T-helper 2 cell treated with Interferon-gamma antibody and Interleukin-4, amounts not matched to agents 100 ng/mL and 5 ng/mL, for 36 hours (primary cell): ENCODE measurements around the gene PGA4. TPM values are rescaled to one million over a fixed set of nuclear protein-coding genes. Genes with fewer than 3 reads are reported as not detected.
"Not testable (repeated sequence)": the region's sequence is repeated elsewhere in the genome, so short reads cannot be mapped to it uniquely, and the experiment has no call there.

Experiments used
- intact Hi-C: fragments of 100-400 bp; cut with micrococcal nuclease; formaldehyde crosslinking; loops from one replicate; pipeline ENCODE4 v1.15.1; 2023
- total RNA-seq: library from RNA; stranded (reverse); gene quantifications from 2 replicates; pipeline ENCODE4 v1.2.3, GENCODE V29; 2022

PGA4 gene
- total RNA-seq, 1 donor from 2014 or later, result not detected

DNA sequence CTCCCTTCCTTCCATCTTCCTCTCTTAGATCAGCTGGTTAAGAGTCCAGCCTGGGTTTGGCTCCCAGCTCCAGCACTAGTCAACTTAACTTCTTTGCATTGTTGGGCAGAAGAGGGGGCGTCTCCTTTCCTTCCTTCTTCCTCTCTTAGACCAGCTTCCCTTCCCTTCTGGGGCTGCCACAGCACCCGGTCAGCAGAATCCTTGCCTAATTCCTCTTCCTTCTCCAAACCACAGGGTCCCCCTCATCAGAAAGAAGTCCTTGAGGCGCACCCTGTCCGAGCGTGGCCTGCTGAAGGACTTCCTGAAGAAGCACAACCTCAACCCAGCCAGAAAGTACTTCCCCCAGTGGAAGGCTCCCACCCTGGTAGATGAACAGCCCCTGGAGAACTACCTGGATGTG is 18.3 kb upstream of the PGA4 start:
- intact Hi-C loops, result not testable (repeated sequence)

DNA sequence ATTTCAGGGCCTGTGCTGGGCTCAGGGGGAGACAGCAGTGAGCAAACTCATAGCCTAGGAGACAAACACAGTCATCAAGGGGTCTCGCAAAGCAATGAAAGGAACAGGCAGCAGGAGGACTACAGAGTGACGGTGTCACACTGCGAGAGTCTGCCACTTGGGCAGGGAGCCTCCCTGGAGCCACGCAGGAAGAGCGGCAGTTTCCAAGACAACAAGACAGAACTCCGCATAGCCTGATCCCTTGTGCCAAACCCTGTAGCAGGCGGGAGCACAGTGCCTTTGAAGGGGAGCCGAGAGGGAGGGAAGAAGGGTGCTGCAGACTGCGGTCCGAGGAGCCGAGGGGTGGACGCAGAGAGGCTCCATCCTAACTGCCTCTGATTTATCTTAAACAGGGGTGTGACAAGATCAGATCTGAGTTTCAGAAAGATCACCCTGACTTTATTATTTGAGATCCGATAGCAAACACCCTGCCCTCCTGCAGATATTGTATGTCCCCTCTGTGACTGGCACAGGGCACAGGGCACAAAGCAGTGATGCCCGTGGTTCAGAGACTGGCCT is 17.6 kb upstream of the PGA4 start:
- intact Hi-C loops, result not testable (repeated sequence)

DNA sequence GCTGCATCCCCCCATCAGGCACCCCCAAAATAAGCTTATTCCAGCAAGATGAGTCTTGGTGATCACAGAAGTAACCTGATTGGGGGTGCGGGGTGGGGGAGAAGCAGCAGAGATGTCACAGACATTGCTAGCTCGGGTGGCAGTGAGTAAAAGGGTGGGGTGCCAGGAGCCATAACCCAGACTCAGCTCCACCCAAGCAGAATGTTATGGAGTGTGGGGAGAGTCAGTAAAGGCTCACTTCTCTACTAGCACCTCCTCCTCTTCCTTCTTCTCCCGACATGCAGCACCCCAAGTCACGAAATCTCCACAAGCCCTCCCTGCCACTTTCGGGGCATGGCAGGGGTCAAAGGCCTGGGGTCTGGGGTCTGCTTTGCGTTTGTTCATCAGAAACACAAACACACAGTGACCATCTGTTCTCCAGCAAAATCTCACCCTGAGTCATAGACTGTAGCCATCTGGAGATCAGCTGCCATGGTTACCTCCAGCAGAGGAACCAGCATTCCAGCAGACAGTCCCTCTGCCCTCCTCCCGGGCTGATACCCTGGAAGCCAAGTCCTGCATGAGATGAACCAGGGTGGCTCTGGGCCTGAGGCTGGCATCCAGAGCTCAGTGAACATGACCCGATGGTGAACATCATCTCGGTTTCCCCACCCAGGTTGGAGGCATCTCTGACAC is 14.4 kb upstream of the PGA4 start:
- intact Hi-C loops, result not testable (repeated sequence)

DNA sequence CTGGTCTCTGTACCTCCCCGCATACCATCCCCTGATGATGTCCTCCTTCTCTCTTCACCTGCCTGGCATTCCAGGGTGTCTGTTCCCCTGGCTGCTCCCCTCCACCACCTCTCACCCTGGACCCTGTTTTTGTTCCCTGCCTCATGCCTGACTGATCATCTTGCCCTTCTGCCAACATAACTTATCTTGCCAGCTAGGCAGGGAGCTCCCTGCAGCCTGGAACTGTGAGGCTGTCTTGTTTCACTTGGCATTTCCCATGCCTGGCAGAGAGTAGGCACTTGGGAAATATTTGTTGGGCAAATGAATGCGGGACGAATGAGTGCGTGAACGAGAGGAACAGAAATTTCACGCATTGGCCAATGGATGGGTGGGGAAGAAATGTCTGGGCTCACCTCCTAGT is 11.5 kb upstream of the PGA4 start:
- intact Hi-C loops, result not testable (repeated sequence)

DNA sequence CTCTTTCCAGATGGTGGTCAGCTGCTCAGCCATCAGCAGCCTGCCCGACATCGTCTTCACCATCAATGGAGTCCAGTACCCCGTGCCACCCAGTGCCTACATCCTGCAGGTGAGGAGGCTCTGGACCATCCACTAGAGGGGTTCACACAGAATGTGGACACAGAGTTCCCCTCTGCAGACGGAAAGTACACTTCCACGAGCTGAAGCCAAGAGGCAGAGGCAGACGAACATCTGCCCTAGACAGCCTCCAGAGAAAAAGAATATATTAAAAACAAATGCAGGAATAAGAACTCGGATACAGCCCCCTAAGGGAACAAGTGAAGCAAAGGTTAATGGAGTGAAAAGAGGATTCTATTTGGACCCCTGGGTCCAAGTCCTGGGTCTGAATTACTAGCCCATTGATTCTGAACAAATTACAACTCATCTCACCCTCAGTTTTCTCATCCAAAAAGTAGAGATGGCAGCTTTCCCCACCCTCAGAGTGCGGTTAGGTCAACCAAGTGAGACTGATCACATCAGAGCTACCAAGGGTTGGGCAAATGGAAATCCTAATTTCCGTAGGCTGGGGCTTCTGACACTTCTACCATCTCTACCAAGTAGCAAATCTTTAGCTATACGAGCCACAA is 10.7 kb upstream of the PGA4 start:
- intact Hi-C loops, result not testable (repeated sequence)

DNA sequence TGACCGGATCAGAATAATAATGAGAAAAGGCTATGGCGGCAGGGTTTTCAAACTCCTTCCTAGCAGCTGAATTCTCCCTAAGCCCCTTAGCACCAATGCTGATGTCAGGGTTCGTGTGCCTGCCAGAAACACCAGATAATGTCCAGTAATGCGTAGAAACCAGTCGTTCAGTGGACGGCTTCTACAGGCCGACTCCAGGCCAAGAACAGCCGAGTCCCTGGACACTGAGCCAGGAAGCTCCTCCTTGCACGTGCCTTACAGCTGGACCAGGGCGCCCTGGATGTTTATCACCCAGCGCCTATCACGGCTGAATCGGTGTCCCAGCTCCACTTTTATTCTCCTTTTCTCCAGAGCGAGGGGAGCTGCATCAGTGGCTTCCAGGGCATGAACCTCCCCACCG is 9.9 kb upstream of the PGA4 start:
- intact Hi-C loops, result not testable (repeated sequence)

DNA sequence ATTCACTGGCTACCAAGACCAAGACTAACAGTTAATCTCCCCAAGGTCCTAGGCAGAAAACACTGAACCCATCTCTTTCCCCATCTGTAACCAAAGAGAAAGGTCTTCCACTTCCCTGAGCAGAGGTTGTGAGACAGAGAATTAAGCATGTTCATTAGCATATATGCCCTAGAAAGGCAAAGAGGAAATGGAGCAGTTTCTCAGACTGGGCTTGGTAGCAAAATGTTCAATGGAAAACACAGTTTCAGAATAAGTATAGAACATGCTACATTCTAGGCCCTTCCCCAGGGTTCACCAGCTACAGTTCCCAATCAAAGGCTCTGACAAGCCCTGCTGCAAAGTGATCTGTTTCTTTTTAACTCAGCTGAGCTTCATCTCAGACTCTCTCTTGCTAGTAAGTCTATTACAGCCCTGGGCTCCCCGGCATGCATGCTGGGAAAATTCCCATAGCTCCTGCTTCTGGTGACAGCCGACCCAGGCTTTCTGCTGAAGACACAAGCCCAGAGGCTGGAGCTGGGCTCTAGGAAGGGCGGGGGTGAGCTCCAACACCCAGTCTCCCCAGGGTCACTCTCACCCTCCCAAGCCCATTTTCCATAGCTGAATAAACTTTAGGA is 8.3 kb upstream of the PGA4 start:
- intact Hi-C loops, result not testable (repeated sequence)

DNA sequence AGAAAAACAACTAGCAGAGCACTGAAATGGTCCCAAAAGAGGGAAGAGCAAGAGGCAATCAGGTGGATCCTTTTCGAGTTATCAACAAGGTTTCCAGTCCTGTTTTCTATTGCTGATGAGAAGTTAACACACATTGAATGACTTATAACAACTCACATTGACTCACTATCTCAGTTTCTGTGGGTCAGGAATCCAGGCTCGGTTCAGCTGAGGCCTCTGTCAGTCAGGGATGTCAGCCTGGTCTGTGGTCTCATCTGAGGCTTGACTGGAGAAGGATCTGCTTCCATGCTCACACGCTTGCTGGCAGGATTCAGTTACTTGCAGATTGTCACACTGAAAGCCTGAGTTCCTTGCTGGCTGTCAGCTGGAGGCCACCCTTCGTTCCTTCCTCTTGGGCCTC is 3.8 kb upstream of the PGA4 start:
- intact Hi-C loops, result not testable (repeated sequence)

DNA sequence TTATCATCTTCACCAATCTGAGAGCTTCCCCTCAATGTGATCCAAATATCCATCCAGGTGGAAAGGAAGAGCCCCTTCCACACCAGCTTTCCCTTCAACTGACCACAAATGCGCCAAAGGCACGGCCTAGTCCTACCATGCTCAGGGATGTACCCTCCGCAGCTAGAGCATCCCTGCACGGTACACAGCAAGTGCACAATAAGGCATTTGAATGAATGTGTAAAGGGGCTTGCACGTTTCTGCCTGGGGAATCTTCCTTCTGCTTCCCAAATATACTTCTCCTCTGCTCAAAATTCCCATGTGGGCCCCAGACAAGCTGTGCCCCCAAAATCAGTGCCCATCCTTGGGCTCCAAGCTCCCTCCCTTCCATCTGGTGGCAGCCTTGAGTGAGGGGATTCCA is 3.1 kb upstream of the PGA4 start:
- intact Hi-C loops, result not testable (repeated sequence)

DNA sequence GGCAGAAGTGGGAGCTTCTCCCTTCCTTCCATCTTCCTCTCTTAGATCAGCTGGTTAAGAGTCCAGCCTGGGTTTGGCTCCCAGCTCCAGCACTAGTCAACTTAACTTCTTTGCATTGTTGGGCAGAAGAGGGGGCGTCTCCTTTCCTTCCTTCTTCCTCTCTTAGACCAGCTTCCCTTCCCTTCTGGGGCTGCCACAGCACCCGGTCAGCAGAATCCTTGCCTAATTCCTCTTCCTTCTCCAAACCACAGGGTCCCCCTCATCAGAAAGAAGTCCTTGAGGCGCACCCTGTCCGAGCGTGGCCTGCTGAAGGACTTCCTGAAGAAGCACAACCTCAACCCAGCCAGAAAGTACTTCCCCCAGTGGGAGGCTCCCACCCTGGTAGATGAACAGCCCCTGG is 545 bp downstream of the PGA4 start:
- intact Hi-C loops, result not testable (repeated sequence)

DNA sequence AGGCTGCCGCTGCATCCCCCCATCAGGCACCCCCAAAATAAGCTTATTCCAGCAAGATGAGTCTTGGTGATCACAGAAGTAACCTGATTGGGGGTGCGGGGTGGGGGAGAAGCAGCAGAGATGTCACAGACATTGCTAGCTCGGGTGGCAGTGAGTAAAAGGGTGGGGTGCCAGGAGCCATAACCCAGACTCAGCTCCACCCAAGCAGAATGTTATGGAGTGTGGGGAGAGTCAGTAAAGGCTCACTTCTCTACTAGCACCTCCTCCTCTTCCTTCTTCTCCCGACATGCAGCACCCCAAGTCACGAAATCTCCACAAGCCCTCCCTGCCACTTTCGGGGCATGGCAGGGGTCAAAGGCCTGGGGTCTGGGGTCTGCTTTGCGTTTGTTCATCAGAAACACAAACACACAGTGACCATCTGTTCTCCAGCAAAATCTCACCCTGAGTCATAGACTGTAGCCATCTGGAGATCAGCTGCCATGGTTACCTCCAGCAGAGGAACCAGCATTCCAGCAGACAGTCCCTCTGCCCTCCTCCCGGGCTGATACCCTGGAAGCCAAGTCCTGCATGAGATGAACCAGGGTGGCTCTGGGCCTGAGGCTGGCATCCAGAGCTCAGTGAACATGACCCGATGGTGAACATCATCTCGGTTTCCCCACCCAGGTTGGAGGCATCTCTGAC is 4.5 kb downstream of the PGA4 start:
- intact Hi-C loops, result not testable (repeated sequence)

DNA sequence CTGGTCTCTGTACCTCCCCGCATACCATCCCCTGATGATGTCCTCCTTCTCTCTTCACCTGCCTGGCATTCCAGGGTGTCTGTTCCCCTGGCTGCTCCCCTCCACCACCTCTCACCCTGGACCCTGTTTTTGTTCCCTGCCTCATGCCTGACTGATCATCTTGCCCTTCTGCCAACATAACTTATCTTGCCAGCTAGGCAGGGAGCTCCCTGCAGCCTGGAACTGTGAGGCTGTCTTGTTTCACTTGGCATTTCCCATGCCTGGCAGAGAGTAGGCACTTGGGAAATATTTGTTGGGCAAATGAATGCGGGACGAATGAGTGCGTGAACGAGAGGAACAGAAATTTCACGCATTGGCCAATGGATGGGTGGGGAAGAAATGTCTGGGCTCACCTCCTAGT is 7.3 kb downstream of the PGA4 start:
- intact Hi-C loops, result not testable (repeated sequence)

DNA sequence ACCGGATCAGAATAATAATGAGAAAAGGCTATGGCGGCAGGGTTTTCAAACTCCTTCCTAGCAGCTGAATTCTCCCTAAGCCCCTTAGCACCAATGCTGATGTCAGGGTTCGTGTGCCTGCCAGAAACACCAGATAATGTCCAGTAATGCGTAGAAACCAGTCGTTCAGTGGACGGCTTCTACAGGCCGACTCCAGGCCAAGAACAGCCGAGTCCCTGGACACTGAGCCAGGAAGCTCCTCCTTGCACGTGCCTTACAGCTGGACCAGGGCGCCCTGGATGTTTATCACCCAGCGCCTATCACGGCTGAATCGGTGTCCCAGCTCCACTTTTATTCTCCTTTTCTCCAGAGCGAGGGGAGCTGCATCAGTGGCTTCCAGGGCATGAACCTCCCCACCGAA is 8.9 kb downstream of the PGA4 start:
- intact Hi-C loops, result not testable (repeated sequence)

DNA sequence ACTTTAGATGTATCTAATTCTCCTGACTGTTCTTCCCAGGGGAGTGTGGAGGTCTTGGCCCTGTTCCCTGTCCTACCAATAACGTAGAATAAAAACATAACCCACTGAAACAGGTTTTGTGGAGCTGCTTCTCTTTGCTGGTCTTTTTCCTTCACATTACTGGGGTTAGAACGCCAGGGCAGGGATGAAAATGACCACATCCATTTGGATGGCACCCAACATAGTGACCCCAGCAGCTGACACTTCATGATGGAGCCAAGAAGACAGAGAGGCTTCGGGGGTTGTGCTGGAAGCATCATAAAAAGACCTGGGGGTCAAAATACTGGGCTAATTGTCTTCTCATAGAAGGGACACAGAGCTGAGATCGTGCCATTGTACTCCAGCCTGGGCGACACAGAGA is 9.4 kb downstream of the PGA4 start:
- intact Hi-C loops, result not testable (repeated sequence)

DNA sequence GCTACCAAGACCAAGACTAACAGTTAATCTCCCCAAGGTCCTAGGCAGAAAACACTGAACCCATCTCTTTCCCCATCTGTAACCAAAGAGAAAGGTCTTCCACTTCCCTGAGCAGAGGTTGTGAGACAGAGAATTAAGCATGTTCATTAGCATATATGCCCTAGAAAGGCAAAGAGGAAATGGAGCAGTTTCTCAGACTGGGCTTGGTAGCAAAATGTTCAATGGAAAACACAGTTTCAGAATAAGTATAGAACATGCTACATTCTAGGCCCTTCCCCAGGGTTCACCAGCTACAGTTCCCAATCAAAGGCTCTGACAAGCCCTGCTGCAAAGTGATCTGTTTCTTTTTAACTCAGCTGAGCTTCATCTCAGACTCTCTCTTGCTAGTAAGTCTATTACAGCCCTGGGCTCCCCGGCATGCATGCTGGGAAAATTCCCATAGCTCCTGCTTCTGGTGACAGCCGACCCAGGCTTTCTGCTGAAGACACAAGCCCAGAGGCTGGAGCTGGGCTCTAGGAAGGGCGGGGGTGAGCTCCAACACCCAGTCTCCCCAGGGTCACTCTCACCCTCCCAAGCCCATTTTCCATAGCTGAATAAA is 10.5 kb downstream of the PGA4 start:
- intact Hi-C loops, result not testable (repeated sequence)

DNA sequence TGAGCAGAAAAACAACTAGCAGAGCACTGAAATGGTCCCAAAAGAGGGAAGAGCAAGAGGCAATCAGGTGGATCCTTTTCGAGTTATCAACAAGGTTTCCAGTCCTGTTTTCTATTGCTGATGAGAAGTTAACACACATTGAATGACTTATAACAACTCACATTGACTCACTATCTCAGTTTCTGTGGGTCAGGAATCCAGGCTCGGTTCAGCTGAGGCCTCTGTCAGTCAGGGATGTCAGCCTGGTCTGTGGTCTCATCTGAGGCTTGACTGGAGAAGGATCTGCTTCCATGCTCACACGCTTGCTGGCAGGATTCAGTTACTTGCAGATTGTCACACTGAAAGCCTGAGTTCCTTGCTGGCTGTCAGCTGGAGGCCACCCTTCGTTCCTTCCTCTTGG is 15.0 kb downstream of the PGA4 start:
- intact Hi-C loops, result not testable (repeated sequence)

DNA sequence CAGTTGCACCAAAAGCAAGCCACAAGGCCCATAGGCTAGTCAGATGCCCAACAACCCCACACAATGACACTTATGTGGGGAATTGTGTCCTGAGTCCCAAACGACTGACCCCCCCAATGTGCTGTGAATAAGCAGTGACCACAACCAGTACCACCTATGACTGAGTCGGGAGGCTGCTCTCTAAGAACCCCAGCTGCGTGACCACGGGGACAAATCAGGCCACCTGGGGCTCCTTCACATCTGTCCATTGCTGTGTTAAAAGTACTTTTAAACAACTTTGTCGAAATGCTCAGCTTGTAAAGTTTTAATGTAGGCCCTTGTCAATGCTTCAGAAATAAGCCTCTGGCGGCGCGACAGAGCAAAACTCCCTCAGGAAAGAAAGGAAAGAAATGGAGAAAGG is 18.1 kb downstream of the PGA4 start:
- intact Hi-C loops, result not testable (repeated sequence)

DNA sequence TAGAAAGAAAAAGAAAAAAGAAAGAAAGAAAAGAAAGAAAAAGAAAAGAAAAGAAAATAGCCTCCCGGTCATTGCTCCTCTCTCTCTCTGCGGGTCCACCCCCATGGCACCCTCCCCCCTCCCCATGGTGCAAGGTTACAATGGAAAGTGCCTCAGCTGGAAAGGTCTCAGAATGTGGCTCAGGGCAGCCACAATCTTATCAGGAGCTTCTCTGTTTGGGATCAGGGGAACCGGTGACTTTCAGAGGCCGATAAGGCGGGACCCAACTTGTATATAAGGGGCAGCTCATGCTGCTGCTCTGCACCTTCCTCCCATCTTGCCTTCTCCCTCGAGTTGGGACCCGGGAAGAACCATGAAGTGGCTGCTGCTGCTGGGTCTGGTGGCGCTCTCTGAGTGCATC is 18.7 kb downstream of the PGA4 start, which contains the start of gene PGA5:
TSS of gene PGA5 (plus strand) at position 301 of the 400 bp plus-strand sequence. CDS start at position 353, 52 bp downstream.
- intact Hi-C loops, result not testable (repeated sequence)

DNA sequence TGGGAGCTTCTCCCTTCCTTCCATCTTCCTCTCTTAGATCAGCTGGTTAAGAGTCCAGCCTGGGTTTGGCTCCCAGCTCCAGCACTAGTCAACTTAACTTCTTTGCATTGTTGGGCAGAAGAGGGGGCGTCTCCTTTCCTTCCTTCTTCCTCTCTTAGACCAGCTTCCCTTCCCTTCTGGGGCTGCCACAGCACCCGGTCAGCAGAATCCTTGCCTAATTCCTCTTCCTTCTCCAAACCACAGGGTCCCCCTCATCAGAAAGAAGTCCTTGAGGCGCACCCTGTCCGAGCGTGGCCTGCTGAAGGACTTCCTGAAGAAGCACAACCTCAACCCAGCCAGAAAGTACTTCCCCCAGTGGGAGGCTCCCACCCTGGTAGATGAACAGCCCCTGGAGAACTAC is 19.4 kb downstream of the PGA4 start:
- intact Hi-C loops, result not testable (repeated sequence)

DNA sequence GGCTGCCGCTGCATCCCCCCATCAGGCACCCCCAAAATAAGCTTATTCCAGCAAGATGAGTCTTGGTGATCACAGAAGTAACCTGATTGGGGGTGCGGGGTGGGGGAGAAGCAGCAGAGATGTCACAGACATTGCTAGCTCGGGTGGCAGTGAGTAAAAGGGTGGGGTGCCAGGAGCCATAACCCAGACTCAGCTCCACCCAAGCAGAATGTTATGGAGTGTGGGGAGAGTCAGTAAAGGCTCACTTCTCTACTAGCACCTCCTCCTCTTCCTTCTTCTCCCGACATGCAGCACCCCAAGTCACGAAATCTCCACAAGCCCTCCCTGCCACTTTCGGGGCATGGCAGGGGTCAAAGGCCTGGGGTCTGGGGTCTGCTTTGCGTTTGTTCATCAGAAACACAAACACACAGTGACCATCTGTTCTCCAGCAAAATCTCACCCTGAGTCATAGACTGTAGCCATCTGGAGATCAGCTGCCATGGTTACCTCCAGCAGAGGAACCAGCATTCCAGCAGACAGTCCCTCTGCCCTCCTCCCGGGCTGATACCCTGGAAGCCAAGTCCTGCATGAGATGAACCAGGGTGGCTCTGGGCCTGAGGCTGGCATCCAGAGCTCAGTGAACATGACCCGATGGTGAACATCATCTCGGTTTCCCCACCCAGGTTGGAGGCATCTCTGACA is 23.3 kb downstream of the PGA4 start:
- intact Hi-C loops, result not testable (repeated sequence)

DNA sequence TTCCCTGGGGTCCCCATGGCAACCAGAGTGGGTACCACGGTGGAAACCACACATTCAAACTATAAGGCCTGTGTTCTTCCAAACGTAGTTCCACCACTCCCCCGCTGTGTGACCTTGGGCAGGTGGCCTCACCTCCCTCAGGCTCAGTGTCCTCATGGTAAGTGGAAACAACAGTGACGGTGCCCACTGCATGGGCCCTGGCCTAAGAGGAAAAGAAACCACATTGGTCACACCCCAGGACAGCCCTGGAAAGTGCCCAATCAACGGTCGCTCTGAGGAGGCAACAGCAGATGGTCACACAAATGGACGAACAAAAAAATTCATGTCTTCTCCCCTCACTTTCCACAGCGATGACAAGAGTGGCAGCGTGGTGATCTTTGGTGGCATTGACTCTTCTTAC is 25.9 kb downstream of the PGA4 start:
- intact Hi-C loops, result not testable (repeated sequence)
